Pancreas (tissue), 10 donors: ENCODE measurements around the gene CYP39A1. TPM values are rescaled to one million over a fixed set of nuclear protein-coding genes. Genes with fewer than 3 reads are reported as not detected.

Experiments
- ATAC-seq, 4 donors: fragments of 200-7000 bp; cut with Tn5 transposase; one replicate each; pipeline versions ENCODE4 v1.8.0 to v1.9.1; 2020; ENCODE audit warnings: mild to moderate bottlenecking in 4 of 4, moderate library complexity in 4 of 4
- DNase-seq, 6 donors: peaks; one replicate each; pipeline ENCODE4 v3.0.0-alpha.2; 2020
- FAIRE-seq: peaks from 2 replicates; lab custom pipeline; 2012; peaks lifted over from hg19 to GRCh38; lab: Jason Lieb, UNC
- H3K27ac ChIP-seq, 4 donors: fragments of 200-600 bp; sonication (generic); 1 replicate in 3 of 4; 2 replicates in 1 of 4; pipeline versions ENCODE4 v1.5.0 to v1.8.0; 2020
- H3K27me3 ChIP-seq, 4 donors: fragments of 200-600 bp; one replicate each; pipeline ENCODE4 v1.8.0; 2021
- H3K36me3 ChIP-seq, 3 donors: fragments of 200-600 bp; sonication (generic) in 1 of 3; one replicate each; pipeline versions ENCODE4 v1.5.0 to v1.8.0; 2020 to 2021
- H3K4me1 ChIP-seq, 3 donors: fragments of 200-600 bp; one replicate each; pipeline ENCODE4 v1.8.0; 2021
- H3K4me3 ChIP-seq, 4 donors: fragments of 200-600 bp; sonication (generic) in 2 of 4; one replicate each; pipeline versions ENCODE4 v1.5.0 to v1.8.0; 2020 to 2021
- H3K9me3 ChIP-seq, 4 donors: fragments of 200-600 bp; one replicate each; pipeline ENCODE4 v1.8.0; 2021
- WGBS, 2 donors: extraction: QIAGEN DNeasy Blood & Tissue Kit; methylation state at CpG; one replicate each; pipeline ENCODE4 v1.1.7; 2013; 5-methylcytosine and 5-hydroxymethylcytosine counted together
- intact Hi-C, 3 donors: fragments of 100-400 bp; cut with DNase I; formaldehyde crosslinking; loops; one replicate each; pipeline versions ENCODE4 v1.11.1 to v1.14.2; 2022
- polyA plus RNA-seq, 2 donors: library from polyadenylated mRNA; stranded (reverse); fragments of 200-250 nt; gene quantifications; one replicate each; pipeline ENCODE4 v1.2.3, GENCODE V29; 2013
- total RNA-seq, 6 donors: library from RNA; stranded (reverse); fragmentation: NEBNext Ultra II Directional in 4 of 6; extraction: Animal tissue kit (Norgen Biotek cat#: 25700) in 4 of 6; gene quantifications; one replicate each; pipeline versions ENCODE4 v1.2.1 to v1.2.4, GENCODE V29; 2021 to 2023
- TF ChIP-seq, protein P1 (sequence below), 4 donors: fragments of 200-600 bp; sonication (generic) in 3 of 4; IDR thresholded peaks; one replicate each; pipeline versions ENCODE4 v1.5.0 to v1.8.0; 2021; ENCODE audit warnings: antibody characterized with exemption in 4 of 4
- donor health status: healthy with polysubstance abuse.
- donor health status: DM: no; HTN: no; CAD: no; lungs with moderate emphysema.
- donor health status: DM: no; HTN: no; CAD: no.
- donor health status: control.
- donor health status: control.
- donor health status: Bipolar disorder and iron deficiency.
- donor health status: DM: yes; HTN: yes; CAD: no.
- donor health status: DM: no; HTN: no; CAD: no.
- donor health status: DM: no; HTN: no; CAD: no.
- donor health status: DM: yes; HTN: yes; CAD: no.

The CYP39A1 gene
- total and polyA plus RNA-seq, 8 donors = 1.3 to 7.8 (median 3.4) TPM

DNA sequence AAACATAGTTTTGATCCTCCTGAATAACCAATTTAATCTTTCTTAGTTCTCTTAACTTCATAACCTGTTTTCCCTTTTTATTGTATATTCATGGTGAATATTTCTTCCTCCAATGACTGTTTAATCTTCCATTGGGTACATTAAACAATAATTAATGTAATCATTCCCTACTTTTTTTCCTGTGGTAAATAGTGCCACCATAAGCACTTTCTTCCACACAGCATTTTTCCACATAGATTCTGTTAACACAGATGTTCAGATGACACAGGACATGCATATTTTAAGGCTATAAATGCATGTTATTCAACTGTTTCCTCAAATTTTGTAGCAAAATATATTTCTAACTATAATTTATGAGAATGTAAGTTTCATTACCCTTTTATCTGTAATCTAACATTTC, 61.9 kb downstream of the CYP39A1 start:
- Histone ChIP-seq H3K27me3 (no peaks in the 10 kb centered on the region), H3K4me3 (no peak overlapping the region), H3K9me3 (no peaks in the 10 kb centered on the region), H3K36me3 (no peaks in the 10 kb centered on the region), H3K4me1 (no peaks in the 10 kb centered on the region), H3K27ac (no peak overlapping the region)
- TF ChIP-seq, protein P1, sequence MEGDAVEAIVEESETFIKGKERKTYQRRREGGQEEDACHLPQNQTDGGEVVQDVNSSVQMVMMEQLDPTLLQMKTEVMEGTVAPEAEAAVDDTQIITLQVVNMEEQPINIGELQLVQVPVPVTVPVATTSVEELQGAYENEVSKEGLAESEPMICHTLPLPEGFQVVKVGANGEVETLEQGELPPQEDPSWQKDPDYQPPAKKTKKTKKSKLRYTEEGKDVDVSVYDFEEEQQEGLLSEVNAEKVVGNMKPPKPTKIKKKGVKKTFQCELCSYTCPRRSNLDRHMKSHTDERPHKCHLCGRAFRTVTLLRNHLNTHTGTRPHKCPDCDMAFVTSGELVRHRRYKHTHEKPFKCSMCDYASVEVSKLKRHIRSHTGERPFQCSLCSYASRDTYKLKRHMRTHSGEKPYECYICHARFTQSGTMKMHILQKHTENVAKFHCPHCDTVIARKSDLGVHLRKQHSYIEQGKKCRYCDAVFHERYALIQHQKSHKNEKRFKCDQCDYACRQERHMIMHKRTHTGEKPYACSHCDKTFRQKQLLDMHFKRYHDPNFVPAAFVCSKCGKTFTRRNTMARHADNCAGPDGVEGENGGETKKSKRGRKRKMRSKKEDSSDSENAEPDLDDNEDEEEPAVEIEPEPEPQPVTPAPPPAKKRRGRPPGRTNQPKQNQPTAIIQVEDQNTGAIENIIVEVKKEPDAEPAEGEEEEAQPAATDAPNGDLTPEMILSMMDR (IDR thresholded peaks at IDR 0.05) = no peak
- no peak for FAIRE-seq
- intact Hi-C loops = no loop called here
- no peak for ATAC-seq
- no peak for DNase-seq

DNA sequence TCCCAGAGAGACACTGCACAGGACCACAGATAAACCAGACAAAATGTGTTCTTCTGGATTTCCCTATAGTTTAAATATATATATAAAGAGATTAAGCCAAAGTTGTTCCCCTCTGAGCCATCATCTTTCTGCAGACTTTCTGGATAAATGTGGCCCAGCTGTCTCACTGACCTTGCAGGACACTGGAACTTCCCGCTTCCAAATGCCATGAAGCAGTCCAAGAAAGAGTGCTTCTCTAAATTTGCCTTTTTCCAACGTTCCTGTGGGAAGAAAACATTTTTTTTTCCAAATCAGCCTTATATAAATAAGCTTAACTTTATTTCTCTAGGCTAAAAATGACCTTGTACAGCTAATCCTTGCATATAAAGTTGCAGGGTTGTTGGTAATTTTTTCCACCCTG, 65.7 kb downstream of the CYP39A1 start:
- DNase-seq (no peak), FAIRE-seq (no peak), ATAC-seq (no peak)
- H3K27me3 ChIP-seq = no peaks in the 10 kb centered on the region
- intact Hi-C loops = no loop called here
- H3K4me1 ChIP-seq = no peaks in the 10 kb centered on the region
- no peaks in the 10 kb centered on the region for H3K36me3 ChIP-seq
- TF ChIP-seq, protein P1 (IDR thresholded peaks at IDR 0.05) = no peak
- H3K4me3 ChIP-seq = no peak overlapping the region
- H3K27ac ChIP-seq = no peak overlapping the region
- WGBS, 2 donors = 53 to 54% methylated on average over 2 of the region's 2 CpGs
- H3K9me3 ChIP-seq = no peaks in the 10 kb centered on the region

DNA sequence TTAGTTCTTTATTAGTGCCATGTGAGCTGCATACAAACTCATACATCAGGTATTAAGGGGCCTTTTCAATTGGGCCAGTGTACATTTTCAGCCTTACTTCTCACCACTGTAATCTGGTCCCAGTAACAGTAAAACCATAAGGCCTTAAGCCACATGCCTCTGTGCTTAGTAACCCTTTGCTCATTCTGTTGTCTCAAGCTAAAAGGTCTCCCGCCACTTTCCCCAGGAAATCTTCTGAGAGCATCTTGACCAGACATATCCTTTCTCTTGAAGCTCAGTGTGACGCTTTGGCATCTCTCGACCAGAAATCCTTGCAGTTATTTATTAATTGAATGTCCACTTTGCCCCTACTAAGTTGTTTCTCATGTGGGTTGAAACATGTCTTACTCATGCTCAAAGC, 68.0 kb downstream of the CYP39A1 start:
- no peak overlapping the region for H3K27ac ChIP-seq
- 95 to 96% methylated on average over 3 of the region's 3 CpGs for WGBS, 2 donors
- no peak for ATAC-seq

DNA sequence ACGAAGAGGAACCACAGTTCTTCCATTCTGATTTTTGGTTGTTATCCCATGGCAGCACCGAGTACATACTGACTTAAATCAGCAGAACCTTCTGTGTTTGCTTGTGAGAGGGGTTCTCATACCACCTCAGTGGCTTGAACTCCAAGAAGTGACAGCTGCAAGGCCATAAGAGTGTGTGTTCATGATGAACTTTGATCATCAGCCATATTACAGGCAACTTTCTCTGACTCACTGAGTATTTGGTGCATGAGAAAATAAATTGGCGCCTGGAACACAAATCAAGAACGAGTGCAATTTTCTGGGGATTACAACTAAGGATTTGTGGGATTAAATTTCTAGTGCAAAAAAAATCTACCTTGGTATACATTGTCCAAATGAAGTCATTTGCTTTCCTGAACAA, 68.9 kb downstream of the CYP39A1 start:
- peaks cover 0 to 3% (median 0%) of the 10 kb centered on the region in 3 donors for H3K4me1 ChIP-seq
- 67 to 75% methylated on average over 4 of the region's 4 CpGs for WGBS, 2 donors
- no peak overlapping the region for H3K4me3 ChIP-seq
- H3K27ac ChIP-seq = no peak overlapping the region
- ATAC-seq (peak; percentile 43 to 74 (median 58)), FAIRE-seq (no peak), DNase-seq (no peak)
- H3K36me3 ChIP-seq = no peaks in the 10 kb centered on the region
- TF ChIP-seq, protein P1 (IDR thresholded peaks at IDR 0.05) = no peak
- H3K9me3 ChIP-seq = no peaks in the 10 kb centered on the region
- no peaks in the 10 kb centered on the region for H3K27me3 ChIP-seq
- intact Hi-C loops = no loop called here

More for the DNA sequence above, 68.0 kb downstream of the CYP39A1 start:
- intact Hi-C loops = no loop called here
- Histone ChIP-seq H3K9me3 (no peaks in the 10 kb centered on the region), H3K27me3 (no peaks in the 10 kb centered on the region), H3K4me3 (no peak overlapping the region), H3K4me1 (peaks cover 0 to 3% (median 0%) of the 10 kb centered on the region in 3 donors), H3K36me3 (no peaks in the 10 kb centered on the region)
- TF ChIP-seq, protein P1 (IDR thresholded peaks at IDR 0.05) = no peak
- FAIRE-seq (no peak), DNase-seq (no peak)

DNA sequence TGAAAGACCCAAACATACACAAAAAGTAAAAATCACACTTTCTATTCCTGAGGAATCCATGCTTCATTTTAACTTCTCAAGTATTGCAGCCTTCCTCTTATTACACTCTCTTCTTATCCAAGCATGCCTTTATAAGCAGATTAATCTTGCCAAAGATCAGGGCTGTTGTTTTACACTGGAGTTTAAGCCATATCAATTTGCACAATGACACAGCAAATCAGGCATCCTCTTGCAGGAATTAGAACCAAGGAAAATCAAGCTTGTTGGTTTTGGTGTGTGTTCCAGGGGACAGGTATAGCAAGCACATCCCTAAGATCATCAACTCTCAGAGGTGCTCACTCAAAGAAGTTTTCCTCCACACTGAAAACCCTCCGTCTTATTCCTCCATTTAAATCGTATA, 69.5 kb downstream of the CYP39A1 start:
- Histone ChIP-seq H3K27me3 (no peaks in the 10 kb centered on the region), H3K27ac (no peak overlapping the region), H3K36me3 (no peaks in the 10 kb centered on the region), H3K4me3 (no peak overlapping the region), H3K4me1 (peaks cover 0 to 3% (median 0%) of the 10 kb centered on the region in 3 donors), H3K9me3 (no peaks in the 10 kb centered on the region)
- TF ChIP-seq, protein P1 (IDR thresholded peaks at IDR 0.05) = no peak
- DNase-seq (no peak), FAIRE-seq (no peak), ATAC-seq (no peak)
- whole genome bisulfite sequencing, 2 donors = 79 to 81% methylated on average over 2 of the region's 2 CpGs
- intact Hi-C loops = no loop called here
